Stimulated activated CD4-positive, alpha-beta T cell treated with anti-CD3 and anti-CD28 coated beads, TNF-alpha, amount 100 ng/mL, for 48 hours (primary cell): Measurements from ENCODE around the gene TUSC2.
"Not testable (repeated sequence)": the region's sequence is repeated elsewhere in the genome, so short reads cannot be mapped to it uniquely, and the experiment has no call there.

ENCODE experiments used
- DNase-seq, 3 donors: peaks; one replicate each; pipeline ENCODE4 v3.0.0-alpha.2; 2020; ENCODE audit warnings: low read depth in 3 of 3

Gene TUSC2

DNA sequence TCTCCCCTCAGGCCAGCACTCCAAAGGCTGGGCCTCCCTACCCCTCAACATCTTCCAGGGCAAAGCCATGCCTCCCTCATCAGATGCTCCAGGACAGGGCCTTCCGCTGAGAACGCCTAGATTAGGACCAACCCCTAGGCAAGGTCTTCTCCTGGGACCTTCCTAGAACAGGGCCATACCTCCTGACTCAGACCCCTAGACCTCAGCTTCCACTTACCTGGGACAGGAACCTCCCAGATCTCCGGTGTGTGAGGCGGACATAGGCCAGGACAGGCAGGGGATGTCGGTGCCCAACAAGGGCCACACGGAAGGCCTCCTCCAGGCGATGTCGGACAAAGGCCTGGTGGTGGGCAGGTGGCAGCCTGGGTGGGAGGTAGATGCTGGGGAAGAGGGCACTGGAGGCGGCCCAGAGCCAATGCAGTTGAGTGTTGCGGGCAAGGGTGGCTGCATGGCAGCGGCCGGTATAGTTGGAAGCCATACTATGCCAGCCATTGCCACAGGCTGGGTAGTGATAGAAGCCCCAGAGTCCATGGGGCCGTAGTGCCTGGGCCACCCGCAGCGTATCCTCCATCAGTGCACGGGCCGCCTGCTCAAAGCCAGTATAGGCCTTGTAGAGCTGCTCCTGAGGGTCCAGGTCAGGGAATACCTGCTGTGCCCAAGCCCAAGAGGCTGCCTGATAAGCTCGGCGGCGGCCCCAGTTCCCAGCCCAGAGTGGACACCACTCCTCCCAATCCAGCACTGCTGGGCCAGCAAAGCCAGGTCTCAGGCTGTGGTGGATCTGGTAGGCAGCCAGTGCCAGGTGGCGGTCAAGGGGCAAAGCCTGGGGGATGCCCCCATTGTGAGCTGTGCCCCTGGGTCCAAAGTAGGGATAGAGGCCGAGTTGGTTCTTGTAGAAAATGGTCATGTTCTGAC is 33.3 kb downstream of the TUSC2 start:
- no peak for DNase-seq

DNA sequence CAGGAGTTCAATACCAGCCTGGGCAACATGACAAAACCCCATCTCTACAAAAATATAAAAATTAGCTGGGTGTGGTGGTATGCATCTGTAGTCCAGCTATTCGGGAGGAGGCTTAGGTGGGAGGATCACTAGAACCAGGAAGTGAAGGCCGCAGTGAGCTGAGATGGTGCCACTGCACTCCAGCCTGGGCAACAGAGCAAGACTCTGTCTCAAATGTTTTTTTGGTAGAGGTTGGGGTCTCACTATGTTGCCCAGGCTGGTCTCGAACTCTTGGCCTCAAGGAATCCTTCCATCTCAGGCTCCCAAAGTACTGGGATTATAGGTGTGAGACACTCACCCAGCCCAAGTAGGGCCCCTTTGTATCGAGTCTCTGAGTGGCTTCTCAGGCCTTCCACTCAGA is 33.9 kb downstream of the TUSC2 start:
- DNase-seq: no peak

- DNase-seq: no peak
Observed at GRCh38 chr3:50293079-50293801, 34.8 kb downstream of the TUSC2 start.

DNA sequence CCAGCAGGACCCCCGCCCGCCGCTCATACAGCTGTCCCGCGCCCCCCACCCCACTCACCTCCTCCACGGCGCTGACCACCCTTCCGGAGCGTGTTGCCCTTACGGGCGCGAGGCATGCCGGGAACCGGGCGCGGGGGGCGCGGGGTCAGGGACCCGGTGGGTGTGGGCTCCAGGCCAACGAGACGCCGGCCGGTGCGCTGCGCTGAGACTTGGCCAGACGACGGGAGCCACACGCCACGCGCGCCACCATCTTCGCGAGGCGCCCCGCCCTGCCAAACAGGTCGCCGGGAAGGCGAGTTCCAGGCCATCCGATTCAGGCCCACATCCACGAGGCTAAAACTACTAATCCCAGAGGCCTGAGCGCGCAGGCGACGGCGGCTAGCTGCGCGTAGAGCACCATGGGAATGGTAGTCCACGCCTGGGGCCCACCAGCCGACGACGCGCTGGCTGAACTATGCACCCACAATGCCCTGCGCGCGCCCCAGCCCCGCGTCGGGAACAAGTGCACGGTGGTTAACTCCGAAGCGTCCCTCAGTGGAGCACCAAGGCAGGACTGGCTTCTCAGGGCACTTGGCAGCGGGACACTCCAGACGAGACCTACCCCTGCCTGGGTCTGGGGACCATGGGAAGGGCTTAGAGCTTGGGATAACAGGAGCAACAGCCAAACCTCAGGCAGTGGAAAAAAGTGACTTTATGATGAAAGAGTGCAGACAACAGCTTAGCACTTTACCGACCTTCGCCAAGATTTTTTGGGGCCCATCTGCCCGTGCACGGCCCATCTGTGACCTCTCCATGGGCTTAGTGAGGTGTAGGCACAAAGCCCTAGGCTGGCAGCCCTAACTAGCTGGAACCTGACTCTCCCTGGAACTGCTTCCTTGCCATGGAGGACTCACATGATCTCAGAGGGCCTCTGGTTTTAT is 35.6 kb downstream of the TUSC2 start, which contains the start of gene IFRD2:
IFRD2 (minus strand) TSS at position 271 of the 920 bp plus-strand sequence; CDS start at position 116, 155 bp downstream.
- DNase-seq: peak; percentile 90 to 94 (median 91)

GRCh38 chr3:50290161-50290641 is 37.8 kb downstream of the TUSC2 start:
- no peak for DNase-seq

GRCh38 chr3:50289130-50289529 is 38.9 kb downstream of the TUSC2 start:
- no peak for DNase-seq

DNA sequence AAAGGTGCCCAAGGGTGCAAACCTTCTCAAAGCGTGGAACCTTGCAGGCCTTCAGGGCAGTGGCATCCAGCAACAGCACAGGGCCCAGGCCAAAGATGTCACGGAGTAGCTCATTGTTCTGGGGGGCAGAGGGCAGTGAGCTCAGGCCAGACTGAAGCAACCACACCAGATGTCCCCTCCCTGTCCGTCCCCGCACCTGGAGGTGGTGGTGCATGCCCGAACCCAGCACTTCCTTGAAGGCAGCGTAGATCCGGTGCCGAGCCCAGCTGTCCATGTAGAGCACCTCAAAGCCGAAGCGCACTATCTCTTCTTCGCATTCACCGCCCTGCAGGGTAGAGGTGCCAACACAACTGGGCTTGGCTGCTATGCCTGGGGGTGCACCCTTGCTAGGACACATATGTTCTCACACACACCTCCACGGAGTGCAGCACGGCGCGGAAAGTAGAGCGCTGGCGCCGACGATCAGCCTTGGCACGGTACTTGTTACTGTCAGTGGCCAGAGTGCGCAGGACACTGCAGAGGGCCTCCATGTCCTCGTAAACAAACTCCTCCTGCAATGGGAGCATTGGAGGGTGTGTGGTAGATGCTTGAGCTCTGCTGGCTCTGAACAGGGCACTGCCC is 39.5 kb downstream of the TUSC2 start:
- no peak for DNase-seq

DNA sequence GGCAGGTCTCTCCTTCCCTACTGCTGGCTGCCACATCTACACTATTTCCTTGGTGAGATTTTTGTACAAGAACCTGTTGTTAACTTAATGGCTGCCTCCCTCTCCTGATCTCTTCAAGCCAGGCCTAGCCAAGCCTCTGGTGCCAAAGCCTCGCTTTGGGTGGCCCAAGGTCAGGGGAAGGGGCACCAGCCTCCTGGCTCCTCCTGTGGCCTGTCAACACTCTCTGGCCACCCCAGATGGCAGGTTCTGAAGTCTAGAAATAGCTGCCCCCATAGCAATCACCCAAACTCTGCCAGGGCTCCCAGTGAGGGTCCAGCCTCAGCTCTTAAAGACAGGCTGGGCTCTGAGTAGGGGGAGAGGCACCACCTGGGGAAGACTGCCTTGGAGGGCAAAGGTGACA is 40.8 kb downstream of the TUSC2 start:
- DNase-seq: no peak

DNA sequence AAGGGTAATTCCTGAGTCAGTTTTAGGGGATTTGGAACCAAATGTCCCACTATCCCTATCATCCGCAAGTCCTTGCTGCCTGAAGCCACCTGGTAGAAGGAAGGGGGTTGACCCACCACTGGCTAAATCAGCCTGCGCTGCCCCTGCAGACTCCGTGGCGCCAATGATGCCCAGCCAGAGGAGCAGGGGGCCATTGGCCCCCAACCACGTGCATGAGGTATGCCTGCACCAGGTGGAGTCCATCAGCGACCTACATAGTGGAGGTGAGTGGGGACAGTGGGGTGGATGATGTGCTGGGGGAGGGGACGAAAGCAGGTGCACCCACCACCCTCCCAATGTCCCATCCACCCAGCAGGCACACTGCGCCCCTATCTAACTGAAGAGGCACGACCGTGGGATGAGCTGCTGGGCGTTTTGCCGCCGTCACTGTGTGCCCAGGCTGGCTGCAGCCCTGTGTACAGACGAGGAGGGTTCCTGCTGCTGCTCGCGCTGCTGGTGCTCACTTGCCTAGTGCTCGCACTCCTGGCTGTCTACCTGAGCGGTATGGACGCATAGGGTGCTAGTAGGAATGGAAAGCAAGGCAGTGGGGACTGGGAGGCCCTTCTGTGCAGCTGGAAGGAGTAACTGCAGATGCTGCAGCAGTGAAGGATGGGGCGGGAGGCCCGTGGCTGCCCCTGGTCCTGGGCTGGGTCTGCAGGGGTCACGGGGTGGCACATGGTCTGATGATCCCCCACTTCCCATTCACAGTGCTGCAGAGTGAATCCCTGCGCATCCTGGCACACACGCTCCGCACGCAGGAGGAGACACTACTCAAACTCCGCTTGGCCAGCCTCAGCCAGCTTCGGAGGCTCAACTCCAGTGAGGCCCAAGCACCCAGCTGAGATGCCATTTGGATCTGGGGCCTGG is 41.4 kb downstream of the TUSC2 start:
- DNase-seq: no peak

- DNase-seq: not testable (repeated sequence)
Observed at GRCh38 chr3:50284121-50284520, 43.9 kb downstream of the TUSC2 start.

DNA sequence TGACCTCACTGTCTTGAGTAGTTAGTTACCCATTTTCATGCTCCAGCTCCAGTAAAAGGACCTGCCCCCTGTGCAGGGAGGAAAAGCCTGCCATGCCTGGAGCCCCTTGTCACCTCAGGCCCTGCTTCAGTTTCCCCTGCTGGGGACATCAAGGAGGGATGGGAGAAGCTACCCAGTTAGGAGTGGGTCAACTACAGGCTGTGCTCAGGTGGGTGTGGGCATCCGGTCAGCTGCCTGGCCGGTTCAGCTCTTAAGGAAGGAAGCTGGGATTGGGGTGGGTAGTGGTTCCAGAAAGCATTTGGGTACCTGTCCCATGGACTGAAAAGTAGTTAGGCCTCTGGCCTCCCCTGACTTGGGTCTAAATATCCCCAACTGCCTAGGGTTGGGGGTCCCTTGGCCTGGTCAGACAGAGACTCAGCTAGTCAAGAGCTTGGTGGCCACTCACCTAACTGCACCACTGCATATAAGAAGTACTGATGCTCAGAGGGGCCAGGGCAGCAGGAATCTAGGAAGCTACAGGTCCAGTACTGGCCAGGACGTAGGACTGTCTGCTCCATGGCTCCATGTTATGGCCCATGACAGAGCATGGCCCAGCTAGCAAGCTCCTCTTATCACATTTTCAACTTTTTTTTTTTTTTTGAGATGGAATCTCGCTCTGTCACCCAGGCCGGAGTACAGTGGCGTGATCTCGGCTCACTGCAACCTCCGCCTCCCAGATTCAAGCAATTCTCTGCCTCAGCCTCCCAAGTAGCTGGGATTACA is 48.6 kb downstream of the TUSC2 start:
- DNase-seq: no peak

GRCh38 chr3:50278880-50279224 is 49.2 kb downstream of the TUSC2 start, which contains the start of gene LSMEM2:
Gene LSMEM2 (plus strand): TSS chr3:50279087. CDS start chr3:50279114, 27 bp downstream.
- DNase-seq: no peak

DNA sequence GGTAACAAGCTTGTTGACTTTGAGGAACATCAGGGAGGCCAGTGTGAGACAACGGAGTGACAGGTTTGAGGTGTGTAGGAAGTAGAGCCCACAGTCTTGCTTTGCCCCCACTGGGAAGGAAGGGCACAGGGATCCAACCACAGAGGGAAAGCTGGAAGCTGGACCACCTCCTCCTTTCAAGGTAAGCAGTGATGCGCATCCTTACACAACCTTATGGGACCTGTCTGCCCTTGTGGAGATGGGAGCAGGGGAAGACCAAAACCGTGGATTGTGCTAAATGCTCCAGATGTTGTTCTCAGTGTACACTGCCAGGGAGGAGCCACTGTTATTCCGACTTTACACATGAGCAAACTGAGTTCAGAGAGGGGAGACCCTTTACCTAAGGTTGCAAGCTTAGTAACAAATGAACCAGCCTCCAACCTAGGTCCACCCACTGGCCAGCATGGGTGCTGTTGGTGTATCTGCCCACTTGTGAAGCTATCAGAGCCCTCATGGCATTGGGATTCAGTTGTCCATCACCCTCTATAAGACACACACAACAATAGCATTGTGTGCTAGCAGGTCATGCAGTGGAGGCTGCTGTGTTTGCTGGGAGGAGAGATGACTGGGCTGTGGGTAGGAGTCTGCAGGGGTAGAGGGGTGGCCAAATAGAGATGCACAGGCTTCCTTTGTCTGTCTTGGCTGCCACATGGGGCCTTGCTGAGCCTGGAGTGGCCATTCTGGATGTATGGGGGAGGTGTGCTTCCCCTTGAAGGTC is 49.7 kb downstream of the TUSC2 start:
- DNase-seq: no peak

DNA sequence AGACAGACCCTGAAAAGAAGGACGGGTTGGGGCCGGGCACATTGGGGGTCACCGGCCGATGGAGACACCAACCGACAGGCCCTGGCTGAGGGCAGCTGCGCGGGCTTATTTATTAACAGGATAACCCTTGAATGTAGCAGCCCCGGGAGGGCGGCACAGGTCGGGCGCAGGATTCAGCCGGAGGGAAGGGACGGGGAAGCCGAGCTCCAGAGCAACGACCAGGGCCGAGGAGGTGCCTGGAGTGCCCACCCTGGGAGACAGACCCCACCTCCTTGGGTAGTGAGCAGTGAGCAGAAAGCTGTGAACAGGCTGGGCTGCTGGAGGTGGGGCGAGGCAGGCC is 51.3 kb downstream of the TUSC2 start:
- no peak for DNase-seq

DNA sequence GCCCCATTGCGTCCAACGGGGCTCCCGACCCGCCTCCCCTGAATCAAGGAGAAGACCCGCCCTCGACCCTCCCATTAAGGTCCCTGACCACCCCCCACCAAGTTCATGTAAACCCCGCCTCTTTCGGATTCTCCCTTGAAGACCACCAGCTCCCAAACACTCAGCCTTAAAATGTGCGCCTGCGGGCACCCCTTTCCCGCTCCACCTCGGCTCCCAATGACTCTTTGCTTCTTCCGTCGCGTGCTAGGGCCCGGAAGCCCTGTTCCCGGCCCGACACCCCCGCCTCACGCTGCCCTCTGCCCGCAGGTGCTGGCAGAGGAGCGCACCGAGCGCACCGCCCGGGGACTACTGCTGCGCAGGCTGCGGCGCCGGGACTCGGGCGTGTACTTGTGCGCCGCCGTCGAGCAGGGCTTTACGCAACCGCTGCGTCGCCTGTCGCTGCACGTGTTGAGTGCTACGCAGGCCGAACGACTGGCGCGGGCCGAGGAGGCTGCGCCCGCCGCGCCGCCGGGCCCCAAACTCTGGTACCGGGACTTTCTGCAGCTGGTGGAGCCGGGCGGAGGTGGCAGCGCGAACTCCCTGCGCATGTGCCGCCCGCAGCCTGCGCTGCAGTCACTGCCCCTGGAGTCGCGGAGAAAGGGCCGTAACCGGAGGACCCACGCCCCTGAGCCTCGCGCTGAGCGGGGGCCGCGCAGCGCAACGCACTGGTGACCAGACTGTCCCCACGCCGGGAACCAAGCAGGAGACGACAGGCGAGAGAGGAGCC is 51.8 kb downstream of the TUSC2 start:
- peak in 1 of 3 donors; percentile 27 for DNase-seq

GRCh38 chr3:50275141-50275995 is 52.7 kb downstream of the TUSC2 start:
- no peak for DNase-seq
